GM21381 (cell line): ENCODE results near the gene TIMP2.
"Not testable (repeated sequence)": the region's sequence is repeated elsewhere in the genome, so short reads cannot be mapped to it uniquely, and the experiment has no call there.

Experiments
- ATAC-seq: cut with Tn5 transposase; IDR thresholded peaks from one replicate; pipeline ENCODE4 v1.9.1; 2021; ENCODE audit warnings: mild to moderate bottlenecking, moderate library complexity; ENCODE audit not compliant: unreplicated experiment

Gene TIMP2

GRCh38 chr17:78891406-78892061 lies 33.7 kb downstream of the TIMP2 start:
- no peak for ATAC-seq

GRCh38 chr17:78890498-78890897 lies 34.7 kb downstream of the TIMP2 start:
- ATAC-seq = no peak

GRCh38 chr17:78890096-78890495 lies 35.1 kb downstream of the TIMP2 start:
- ATAC-seq = not testable (repeated sequence)

- no peak for ATAC-seq
These were observed 35.7 kb downstream of the TIMP2 start for GRCh38 chr17:78889531-78889930.

- ATAC-seq = no peak
These were observed 36.2 kb downstream of the TIMP2 start for GRCh38 chr17:78888941-78889518.

- no peak for ATAC-seq
These were observed 38.2 kb downstream of the TIMP2 start for GRCh38 chr17:78886954-78887353.

GRCh38 chr17:78885956-78886355 lies 39.2 kb downstream of the TIMP2 start:
- no peak for ATAC-seq

- no peak for ATAC-seq
These were observed 40.1 kb downstream of the TIMP2 start for GRCh38 chr17:78884876-78885667.

- ATAC-seq = no peak
These were observed 40.9 kb downstream of the TIMP2 start for GRCh38 chr17:78884148-78884825.

GRCh38 chr17:78883533-78884131 lies 41.6 kb downstream of the TIMP2 start:
- no peak for ATAC-seq

GRCh38 chr17:78883089-78883532 lies 42.1 kb downstream of the TIMP2 start:
- no peak for ATAC-seq

- ATAC-seq = no peak
These were observed 42.6 kb downstream of the TIMP2 start for GRCh38 chr17:78882540-78883088.

- no peak for ATAC-seq
These were observed 45.5 kb downstream of the TIMP2 start for GRCh38 chr17:78879635-78880186.

- ATAC-seq = no peak
These were observed 46.2 kb downstream of the TIMP2 start for GRCh38 chr17:78878871-78879527.

- ATAC-seq = no peak
These were observed 46.9 kb downstream of the TIMP2 start for GRCh38 chr17:78878261-78878660.

GRCh38 chr17:78876954-78877517 lies 48.2 kb downstream of the TIMP2 start:
- ATAC-seq = not testable (repeated sequence)

- ATAC-seq = no peak
These were observed 49.0 kb downstream of the TIMP2 start for GRCh38 chr17:78876094-78876597.

GRCh38 chr17:78875363-78876093 lies 49.7 kb downstream of the TIMP2 start:
- ATAC-seq = no peak
